Stimulated activated CD4-positive, alpha-beta T cell treated with anti-CD3 and anti-CD28 coated beads, TNF-alpha, amount 100 ng/mL, for 48 hours (primary cell): Measurements from ENCODE around the gene TMEM135.
A peak's percentile ranks its signal among the peaks of the same experiment; 100 is the strongest.
"Not testable (repeated sequence)": the region's sequence is repeated elsewhere in the genome, so short reads cannot be mapped to it uniquely, and the experiment has no call there.

ENCODE experiments used
- DNase-seq, 3 donors: peaks; one replicate each; pipeline ENCODE4 v3.0.0-alpha.2; 2020; ENCODE audit warnings: low read depth in 3 of 3

The TMEM135 gene

DNA sequence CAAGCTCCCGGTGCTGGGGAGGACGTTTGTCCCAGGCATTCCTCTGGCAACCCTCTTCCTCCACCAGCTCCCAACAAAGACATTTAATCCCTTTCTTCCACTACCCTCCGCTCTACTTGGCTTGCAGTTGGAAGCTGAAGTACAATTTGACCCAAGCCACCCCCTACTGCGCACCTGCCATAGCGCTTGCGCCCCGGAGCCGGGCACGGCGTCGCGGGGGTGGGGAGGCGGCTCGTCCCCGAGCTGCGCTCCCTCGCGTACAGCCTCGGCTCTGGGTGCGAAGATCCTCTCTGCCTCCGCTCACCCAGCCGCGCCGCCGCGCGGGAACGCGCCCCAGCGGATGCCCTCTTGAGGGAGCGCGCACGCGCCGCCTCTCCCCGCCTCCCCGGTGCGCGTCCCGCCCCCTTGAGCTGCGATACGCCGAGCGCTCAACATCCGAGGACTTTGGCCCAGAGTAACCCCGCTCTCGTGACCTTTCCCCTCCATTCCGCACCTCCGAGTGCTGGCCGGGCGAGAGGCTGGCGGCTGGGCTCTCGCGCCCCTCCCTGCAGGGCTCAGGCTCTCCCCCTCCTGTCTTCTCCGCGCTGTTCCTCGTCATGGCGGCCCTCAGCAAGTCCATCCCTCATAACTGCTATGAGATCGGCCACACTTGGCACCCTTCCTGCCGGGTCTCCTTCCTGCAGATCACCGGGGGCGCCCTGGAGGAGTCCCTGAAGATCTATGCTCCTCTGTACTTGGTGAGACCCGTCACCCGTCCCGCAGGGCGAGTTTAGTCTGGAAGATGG lies at the start of gene TMEM135:
TMEM135 (plus strand) TSS at position 485 of the 785 bp plus-strand sequence; CDS start at position 597, 112 bp downstream.
- DNase-seq: peak; percentile 88 to 93 (median 90)

DNA sequence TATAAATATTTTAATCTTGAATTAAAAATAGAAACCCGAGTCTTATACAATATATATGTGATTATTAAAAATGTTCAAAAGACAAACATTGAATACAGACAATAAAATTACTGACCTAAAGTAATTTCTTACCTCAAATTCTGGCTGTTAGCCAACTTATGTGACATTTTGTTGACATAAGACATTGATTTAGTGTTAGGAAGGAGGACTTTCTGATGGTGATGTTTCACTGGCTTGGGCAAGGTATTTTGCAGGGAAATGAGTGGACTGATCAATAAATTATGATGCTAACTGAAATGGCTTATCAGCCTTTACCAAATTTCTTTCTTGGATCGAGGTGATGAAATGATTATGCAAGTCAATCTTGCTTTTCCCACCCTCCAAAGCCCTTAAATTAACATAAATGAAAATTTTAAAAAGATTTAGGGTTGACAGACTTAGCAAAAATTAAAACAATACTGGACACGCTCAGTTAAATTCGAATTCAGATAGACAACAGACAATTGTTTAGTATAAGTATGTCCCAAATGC lies 49.3 kb upstream of the TMEM135 start:
- DNase-seq: no peak

DNA sequence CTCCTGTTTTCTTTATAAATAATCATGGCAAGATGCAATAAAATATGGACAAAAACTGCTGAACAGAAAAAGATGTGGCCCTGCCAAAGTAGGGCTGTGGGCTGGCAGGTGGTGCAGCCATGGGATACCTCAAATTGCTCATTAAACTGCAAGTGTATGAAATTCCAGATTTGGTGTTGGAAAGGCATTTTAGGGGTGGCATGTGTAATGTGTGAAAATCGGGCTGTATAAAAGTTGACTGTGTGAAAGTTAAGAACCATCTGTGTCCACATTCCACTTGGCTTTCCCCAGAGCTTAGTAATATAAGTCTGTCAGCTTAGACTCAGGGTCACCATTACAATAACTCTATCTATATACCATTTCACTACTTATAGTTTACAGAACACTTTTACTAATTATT lies 47.7 kb upstream of the TMEM135 start:
- no peak for DNase-seq

DNA sequence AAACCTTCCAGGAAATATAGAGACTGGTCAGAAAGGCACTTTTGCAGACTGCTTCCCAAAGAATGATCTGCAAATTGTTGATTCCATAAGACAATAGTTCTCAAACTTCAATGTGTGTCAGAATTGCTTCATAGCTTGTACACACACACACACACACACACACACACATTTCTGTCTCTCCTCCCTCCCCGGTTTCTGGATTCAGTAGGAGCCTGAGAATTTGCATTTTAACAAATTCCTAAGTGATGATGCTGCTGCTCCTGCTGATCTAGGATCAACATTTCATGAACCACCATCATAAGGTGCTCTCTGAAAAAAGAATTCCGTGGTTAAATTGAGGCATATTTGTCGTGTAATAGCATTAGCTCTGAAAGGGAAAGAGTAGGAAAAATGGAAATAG lies 47.2 kb upstream of the TMEM135 start:
- DNase-seq: no peak

DNA sequence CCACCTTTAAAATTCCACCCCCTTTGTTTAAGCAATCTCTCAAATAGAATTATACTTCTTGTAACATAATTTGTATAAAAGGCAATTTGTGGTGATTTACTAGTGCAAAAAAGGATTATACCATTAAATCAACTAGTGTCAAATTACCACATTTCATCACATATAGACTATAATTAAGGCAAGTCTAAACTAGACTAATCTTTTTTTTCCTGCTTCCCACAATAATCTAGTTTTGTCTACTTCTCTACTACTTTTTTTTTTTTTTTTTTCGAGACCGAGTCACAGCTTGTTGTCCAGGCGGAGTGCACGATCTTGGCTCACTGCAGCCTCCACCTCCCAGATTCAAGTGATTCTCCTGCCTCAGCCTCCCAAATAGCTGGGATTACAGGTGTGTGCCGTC lies 46.4 kb upstream of the TMEM135 start:
- no peak for DNase-seq

DNA sequence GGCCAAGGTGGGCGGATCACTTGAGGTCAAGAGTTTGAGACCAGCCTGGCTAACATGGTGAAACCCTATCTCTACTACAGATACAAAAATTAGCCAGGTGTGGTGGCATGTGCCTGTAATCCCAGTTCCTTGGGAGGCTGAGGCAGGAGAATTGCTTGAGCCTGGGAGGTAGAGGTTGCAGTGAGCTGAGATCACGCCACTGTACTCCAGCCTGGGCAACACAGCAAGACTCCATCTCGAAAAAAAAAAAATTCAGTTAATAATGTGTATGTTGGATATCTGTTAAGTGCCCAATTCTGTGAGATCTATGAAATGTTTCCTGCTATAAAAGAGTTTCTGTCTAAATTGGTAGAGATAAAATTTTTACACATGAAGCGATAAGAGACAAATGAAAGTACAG lies 45.4 kb upstream of the TMEM135 start:
- not testable (repeated sequence) for DNase-seq

DNA sequence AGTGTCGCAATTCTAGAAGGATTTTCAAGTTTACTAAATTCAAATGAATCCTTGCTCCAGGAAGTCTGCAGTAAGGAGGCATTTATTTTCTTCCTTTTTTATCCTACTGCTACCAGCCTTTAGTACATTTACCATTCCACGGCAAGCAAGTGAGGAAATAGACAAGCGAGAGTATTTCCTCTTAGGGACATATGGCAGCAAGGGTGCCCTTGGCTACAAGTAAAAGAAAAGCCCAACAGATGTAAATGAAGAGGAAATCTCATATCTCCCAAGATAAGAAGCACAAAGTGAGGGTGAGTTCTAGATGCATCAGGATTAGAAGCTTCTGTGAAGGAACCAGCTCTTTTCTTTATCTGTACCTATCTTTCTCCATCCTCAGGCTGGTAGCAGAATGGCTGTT lies 44.7 kb upstream of the TMEM135 start:
- no peak for DNase-seq

DNA sequence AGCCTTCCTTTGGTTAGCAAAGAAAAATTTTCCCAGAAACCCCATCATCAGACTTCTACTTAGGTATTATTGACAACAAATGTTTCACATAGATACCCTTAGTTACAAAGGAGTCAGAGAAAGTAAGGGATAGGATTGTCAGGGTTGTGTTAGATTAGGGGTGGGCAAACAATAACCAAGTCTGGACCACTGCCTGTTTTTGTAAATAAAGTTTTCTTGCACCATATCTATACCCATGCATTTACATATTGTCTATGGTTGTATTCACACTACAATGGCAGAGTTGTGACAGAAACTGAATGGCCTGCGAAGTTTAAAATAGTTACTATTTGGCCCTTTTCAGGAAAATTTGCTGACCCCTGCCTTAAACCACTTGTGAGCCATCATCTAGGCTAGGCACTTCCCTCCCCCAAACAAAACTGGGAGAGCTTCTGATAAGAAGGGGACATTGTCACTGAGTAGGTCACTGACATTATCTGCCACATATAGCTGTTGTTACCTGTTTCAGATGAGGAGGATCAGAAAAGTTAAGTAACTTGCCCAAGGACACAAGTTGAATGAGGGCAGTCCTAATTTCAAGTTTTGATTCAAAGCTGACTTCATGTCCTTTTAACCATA lies 40.7 kb upstream of the TMEM135 start:
- no peak for DNase-seq

DNA sequence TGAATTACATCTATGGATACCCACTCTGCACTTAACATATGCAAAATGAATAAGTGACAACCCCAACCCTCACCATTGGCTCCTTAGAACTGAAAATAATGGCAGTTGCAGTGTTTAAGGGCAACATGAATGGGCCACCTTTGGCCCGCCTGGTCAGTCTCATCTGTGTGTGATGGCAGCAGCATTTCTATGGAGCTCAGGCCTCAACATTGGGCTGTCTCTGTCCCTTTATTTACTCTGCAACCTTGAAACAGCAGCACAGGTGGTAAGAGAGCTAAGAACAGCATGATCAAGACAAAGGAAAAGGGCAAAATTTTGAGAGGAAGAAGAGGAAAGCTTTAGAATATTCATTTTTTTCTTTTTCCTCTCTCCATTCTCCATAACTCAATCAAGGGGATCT lies 38.3 kb upstream of the TMEM135 start:
- no peak for DNase-seq

DNA sequence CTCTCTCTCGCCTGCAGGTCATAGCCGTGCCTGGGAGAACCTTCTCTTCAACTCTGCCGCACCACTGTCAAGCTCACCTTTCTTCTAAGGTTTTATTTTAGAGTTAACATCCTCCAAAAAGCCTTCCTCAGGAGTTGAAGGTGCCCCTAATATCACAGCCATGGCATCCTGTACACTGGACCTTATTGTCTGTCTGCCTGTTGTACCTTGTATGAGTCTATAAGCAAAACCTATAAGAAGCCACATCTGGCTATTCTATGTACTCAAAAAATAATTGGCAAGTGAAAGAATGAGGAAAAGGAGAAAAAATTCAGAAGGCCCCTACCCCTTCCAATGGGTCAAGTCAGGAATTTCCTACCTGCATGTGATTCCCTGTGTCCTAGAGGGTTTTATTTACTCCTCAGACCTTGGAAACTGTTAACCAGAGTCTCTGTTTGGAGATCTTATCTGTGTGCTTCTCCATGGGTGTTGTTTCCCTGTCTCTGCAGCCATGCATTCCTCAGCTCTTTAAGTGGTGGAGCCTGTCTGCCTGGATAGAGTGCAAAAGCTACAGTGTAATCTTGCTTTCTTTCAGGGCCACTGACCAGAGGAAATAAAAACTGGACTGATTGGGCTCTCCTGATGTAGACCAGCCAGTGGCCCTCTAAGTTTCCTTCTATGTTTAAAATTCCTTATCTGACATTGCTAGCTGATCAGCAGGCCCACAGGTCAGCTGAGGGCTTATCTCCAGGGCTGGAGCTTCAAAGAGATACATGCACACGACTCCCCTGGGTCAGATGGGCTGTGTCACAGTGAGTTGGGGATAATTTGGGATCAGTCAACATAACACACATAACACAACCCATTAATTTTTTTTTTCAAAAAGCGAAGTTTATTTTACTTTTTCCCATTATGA lies 37.6 kb upstream of the TMEM135 start:
- no peak for DNase-seq

DNA sequence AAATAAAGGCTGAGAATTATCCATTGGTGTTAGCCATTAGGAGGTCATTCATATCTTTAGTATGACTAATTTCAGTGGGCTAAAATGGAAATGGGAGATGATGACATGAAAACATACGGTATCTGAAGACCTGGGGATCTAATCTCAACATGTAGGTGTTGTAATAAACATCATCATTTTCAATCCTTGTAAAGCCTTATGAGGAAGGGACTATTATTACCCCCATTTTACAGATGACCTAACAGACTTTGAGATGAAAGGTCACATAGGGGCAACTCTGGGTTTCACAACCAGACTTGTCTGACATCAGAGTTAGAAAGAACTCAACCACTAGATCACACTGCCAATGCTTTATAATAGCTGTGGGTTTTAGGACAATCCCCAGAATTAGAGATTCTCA lies 34.8 kb upstream of the TMEM135 start:
- DNase-seq: no peak

DNA sequence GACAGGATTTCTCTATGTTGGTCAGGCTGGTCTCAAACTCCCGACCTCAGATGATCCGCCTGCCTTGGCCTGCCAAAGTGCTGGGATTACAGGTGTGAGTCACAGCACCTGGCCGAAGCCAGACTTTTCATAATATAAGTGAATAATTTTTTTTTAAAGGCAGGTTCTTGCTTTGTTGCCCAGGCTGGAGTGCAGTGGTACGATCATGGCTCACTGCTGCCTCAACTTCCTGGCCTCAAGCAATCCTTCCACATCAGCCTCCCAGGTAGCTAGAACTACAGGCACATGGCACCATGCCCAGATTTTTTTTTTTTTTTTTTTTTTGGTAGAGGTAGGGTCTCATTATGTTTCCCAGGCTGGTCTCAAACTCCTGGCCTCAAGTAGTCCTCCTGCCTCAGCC lies 33.5 kb upstream of the TMEM135 start:
- DNase-seq: not testable (repeated sequence)

DNA sequence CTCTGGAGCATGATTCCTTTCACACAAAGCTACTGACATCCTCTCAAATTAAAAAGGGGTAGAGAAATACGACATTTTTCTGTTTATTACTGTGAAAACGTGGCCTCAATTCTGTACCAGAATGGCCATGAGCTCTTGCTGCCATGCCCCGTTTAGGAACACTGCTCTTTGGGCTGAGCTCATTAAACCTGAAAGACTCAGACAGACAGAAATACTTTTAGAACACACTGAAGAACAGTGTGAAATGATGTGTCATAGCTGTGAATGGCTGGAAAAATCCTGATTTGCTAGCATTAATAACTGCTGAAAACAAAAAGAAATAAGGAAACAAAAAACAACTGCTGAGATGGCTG lies 32.2 kb upstream of the TMEM135 start:
- DNase-seq: no peak

DNA sequence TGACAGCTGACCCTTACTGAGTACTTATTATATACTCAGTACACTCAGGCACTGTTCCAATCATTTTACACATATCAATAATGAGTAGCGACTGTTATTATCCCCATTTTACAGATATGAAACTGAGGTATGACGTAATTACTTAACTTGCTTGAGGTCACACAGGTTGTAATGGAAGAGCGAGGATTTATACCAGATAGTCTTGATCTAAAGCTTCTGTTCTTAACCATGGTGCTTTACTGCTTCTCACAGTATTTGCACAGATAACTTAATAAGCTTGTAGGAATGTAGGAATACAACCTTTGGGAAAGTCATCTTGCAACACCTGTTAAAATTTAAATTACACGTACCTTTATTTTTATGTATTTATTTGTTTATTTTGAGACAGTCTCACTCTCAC lies 31.7 kb upstream of the TMEM135 start:
- DNase-seq: no peak

DNA sequence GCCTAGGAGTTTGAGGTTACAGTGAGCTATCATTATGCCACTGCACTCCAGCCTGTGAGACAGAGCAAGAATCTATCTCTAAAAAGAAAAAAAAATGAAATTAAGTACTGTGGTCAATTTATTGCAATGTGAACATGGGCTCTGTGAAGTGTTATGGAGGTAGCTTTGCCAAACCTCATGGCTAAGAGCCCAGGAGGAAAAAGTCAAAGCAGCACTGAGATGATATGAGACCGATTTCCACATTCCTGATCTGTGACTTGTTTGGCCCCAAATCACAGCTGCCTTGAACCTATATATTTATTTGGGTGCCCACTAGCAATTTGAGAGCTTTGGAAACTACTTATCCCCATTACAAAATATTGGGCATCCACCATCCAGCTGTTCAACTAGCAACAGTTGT lies 29.8 kb upstream of the TMEM135 start:
- DNase-seq: no peak

DNA sequence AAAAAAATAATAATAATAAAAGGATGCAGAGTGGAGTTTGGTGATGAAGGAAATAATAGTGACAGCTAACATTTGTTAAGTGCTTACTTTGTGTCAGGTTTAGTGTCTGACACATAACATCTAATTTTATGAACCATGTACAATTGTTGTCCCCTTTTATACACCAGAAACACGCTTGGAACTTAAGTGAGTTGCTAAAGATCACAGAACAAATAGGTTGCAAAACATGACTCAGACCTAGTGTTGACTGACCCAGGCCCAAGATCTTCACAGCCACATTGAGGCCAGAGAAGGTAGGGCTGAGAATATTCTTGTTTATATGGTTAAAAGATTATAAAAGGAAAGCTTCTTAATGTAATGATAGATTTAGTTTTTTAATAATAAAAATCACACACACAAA lies 25.6 kb upstream of the TMEM135 start:
- DNase-seq: no peak

DNA sequence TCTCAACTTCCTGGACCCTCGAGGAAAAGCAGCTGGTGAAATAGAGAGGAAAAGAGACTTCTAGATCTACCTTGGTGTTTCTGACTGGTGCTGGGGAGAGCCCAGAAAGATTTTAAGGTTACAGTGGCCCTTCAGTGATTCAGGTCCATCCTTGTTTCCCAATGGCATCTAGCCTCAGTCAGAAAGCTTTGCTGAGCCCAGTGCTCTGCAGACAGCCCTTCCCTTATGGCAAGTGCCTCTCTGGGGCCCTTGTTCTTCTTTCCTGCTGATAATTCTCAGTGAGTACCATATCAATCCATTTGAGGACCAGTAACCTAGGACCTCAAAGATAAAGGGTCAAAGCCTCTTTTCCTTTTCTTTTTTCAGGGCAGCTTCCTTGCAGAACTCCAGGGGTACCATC lies 25.1 kb upstream of the TMEM135 start:
- DNase-seq: no peak

DNA sequence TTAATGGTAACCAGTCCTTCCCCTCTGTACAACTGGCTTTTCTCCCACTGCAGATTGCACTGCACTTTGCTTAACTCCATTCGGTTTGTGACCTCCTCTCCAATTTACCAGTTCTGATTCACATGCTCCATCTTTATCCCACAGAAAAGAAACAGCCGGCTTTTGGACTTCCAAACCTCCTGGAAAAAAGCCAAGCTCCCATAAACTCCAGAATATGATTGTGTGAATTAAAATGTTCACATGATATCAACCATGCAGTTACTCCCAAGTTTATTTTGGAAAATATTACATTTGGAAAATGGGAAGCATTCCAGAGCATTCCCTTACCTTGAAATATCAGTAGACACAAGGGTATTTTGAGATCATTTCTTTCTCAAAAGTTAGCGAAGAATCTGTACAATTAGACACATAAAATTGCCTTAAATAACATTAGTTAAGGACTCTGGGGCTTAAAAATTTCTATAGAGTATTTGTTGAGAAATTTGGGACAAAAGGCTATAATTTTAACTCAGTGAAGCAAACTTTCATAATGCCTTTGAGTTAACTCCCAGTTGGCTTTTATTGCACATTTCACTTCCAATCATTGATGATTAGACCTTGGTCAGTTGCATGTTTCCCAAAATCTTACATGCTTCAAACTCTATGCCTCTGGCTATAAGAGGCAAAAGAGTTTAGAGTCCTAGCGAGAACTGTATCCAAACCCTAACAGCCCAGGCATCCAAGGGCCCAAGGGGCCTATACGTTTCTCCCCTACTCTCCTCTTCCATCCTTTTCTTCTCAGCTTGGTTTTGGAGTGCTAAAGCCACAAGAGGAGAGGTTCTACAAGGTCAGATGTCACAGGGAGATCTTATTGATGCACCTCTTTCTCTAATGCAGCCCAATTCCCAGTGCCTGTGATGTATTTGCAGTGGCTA lies 23.6 kb upstream of the TMEM135 start:
- no peak for DNase-seq

DNA sequence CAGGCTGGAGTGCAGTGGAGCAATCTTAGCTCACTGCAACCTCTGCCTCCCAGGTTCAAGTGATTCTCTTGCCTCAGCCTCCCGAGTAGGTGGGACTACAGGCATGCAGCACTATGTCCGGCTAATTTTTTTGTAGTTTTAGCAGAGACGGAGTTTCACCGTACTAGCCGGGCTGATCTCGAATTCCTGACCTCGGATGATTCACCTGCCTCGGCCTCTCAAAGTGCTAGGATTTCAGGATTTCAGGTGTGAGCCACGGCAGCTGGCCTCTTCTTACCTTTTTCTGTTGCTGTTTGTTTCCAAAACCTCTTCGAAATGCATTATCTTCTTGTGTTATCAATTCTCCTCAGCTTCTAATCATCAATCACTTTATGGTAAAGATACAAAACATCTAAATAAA lies 22.1 kb upstream of the TMEM135 start:
- DNase-seq: no peak

DNA sequence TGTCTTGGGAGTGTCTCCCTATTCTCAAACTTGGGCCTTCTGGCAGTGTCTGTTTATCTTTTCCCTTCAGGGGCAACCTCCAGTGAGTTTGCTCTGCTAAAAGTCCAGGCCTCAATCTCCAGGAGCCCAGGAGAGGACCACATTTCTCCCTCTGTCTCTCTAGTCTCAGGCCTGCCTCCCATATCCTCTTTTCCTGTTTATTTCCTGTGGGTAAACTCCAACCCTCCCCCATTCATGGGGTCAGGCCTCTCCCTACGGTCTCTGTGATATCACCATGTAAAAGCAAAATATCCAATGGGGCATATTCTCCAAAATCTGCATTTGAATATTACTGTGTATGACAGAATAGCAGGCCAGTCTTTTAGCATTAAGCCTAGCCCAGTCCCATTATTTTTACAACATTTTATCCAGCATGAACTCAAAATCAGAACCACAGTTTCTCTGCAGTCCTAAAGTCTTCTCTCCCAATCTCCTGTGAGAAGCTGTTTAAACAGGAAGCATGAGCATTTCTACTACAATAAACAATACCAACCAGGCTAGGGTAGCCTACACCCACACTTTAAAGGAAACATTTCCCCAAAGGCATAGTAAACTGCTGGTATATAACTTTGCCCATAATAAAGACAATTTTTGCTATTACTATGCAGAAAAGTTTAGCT lies 18.0 kb upstream of the TMEM135 start:
- no peak for DNase-seq

DNA sequence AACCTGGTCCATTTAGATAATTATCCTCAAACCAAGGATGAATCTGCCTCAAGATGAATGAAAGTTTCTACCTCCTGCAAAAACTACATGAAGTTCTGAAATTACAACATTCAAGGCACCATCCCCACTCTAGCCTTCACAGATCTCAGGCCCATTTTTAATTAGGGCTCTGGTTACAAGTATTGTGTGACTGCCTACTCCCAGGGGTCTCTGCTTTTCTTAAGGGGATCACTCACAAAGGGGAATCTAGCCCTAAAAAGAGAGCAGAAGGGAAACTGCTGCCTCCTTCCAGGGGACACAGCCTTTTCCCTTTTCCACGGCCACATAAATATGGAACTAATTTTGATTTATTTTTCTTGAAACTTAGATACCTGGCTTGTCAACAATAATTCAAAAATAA lies 17.4 kb upstream of the TMEM135 start:
- no peak for DNase-seq
